GM19238 (cell line): ENCODE data around the gene UQCR10.

Experiments
- DNase-seq: peaks from one replicate; pipeline ENCODE4 v3.0.0; 2011; ENCODE audit warnings: low spot score; ENCODE audit not compliant: insufficient read length

The UQCR10 gene

DNA sequence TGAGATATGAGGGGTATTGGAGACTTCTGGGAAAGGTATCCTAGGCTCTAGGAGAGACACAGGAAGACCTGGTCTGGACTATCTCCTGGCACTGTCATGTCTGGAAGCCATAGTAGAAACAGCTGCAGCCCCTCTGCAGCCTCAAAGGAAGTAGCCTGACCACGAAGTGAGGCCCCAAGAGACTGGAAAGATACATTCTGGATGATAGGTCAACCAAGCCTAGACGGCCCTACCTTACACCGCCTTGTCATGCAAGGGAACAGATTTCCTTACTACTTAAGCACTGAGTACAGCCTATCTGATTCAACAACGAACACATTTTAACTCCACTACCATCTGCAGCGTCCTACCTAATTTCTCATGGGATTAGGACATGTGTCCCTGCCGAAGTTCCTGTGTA, 31.1 kb downstream of the UQCR10 start:
- DNase-seq, result no peak

- DNase-seq, result no peak
Measured at GRCh38 chr22:29798801-29799200, 31.6 kb downstream of the UQCR10 start.

GRCh38 chr22:29799217-29799680, 32.1 kb downstream of the UQCR10 start:
- DNase-seq, result no peak

DNA sequence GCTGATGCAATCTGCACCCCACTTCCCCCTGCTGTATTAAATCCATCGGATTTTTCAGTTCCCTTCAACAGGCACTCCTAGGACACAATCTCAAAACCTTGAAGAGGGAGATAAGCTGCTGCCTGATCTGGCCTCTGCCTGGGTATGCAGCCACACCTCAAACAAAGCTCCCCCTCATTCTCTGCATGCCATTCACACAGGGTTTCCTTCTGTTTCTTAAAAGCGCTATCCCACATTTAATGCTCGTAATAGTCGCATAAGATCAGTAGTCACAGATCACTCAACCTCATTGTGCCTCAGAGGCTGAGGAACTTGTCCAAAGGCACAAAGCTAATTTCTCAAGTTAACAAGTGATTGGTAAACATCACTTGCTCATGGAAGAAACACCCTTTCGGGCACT, 34.0 kb downstream of the UQCR10 start:
- DNase-seq, result no peak

DNA sequence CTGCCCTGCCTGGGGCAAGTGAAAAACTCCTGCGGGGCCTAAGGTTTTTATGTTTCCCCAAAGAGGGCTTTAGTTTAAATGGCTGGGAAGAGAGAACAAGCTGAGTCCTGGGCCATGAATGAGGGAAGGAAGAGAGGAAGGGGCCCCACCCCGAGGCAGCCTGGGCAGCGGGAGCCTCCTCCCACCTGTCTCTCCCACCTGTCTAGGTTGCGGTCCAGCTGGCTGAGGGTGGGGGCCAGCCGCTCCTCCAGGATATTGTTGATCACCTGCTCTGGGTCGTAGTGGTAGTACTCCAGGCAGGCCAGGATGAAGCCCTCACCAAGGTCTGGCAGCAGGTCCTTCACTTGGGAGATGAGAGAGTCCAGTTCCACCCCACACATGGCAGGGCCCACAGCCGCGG, 34.6 kb downstream of the UQCR10 start:
- DNase-seq, result no peak

DNA sequence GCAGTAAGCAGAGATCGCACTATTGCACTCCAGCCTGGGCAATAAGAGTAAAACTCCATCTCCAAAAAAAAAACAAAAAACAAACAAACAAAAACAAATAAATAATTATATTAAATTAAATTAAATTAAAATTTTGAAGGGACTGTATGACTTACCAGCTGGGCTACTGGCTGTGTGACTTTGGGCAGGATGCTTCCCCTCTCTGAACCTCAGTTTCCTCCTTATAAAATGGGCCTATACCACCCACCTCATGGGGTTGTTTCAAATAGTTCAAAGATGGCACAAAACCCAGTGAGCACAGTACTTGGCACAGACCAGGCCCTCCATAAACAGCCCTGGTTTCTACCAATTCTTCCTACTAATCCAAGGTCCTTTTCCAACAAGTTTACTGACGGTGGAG, 36.0 kb downstream of the UQCR10 start:
- DNase-seq, result no peak

GRCh38 chr22:29804985-29805384, 37.8 kb downstream of the UQCR10 start:
- no peak for DNase-seq

DNA sequence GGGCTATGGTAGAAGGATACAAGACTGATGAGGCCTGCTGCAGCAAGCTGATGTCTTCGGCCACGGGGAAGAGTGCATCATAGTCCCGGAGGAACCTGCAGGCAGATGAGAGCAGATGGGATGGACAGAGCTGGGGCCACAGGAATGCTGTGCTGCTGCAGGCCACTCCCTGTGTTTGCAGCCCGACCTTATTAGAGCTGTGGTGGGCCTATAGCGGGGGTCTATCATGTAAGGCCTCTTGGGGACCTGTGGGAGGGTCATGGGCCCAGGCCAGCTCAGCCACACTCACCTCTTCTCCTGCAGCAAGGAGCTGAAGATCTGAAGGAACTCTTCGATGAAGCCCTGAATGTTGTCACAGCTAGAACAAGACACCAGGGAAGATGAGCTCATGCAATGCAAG, 39.0 kb downstream of the UQCR10 start:
- DNase-seq, result no peak

DNA sequence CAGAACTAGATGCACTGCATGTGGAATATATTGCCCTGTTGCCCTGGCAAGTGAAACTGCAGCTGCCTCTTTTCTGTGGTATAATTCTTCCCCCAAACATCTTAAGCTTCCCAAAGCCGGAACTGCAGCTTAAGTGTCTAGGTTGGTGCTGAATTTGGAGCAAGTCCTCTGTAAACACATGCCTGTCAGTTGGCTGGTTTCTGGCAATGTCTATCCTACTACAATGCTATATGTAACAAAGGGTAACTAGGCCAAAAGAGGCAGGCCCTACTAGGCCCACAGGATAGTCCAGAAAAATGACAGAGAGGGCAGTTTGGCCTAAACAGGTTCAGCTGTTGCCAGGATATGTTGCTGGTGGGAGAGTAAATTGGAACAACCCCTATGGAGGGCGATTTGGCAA, 43.0 kb downstream of the UQCR10 start:
- DNase-seq, result no peak

GRCh38 chr22:29811377-29811776, 44.2 kb downstream of the UQCR10 start:
- no peak for DNase-seq

GRCh38 chr22:29813126-29813525, 46.0 kb downstream of the UQCR10 start:
- no peak for DNase-seq

DNA sequence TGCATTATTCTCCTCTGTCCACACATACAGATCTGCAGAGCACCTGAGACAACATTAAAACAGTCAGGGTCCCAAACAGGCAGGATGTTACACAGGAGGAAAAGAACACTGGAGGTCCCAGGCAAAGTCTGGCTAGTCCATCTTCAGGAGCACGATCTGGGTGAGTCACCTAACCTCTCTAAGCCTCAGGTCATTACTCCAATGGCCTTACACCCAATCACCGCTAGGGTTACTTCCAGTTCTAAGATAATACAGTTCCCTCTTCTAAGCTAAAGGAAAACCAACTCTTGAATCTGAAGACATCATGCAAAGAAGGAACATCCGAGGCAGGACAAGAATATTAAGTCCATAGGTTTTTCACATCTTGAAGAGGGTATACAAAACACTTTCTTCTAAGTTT, 46.4 kb downstream of the UQCR10 start:
- no peak for DNase-seq

DNA sequence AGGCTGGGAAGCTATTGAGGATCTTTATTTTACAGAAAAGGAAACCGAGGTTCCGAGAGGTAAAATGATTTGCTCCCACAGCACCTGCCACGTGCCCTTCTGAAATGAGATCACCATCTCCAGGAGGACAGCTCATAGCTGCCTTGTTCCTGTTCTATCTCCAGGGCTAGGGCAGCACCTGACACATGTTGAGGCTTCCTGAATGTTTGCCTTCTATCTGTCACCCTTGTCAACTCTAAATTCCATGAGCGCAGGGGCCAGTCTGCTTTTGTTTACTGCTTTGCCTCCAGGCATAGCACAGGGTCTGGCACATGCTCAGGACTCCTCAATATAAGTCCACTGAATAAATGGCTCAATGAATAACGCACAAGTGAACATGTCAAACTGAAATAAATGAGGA, 46.8 kb downstream of the UQCR10 start:
- no peak for DNase-seq

GRCh38 chr22:29815580-29815979, 48.4 kb downstream of the UQCR10 start:
- no peak for DNase-seq

- DNase-seq, result no peak
Measured at GRCh38 chr22:29816128-29816527, 49.0 kb downstream of the UQCR10 start.

- DNase-seq, result no peak
Measured at GRCh38 chr22:29816539-29816938, 49.4 kb downstream of the UQCR10 start.

- no peak for DNase-seq
Measured at GRCh38 chr22:29816980-29817379, 49.8 kb downstream of the UQCR10 start.

DNA sequence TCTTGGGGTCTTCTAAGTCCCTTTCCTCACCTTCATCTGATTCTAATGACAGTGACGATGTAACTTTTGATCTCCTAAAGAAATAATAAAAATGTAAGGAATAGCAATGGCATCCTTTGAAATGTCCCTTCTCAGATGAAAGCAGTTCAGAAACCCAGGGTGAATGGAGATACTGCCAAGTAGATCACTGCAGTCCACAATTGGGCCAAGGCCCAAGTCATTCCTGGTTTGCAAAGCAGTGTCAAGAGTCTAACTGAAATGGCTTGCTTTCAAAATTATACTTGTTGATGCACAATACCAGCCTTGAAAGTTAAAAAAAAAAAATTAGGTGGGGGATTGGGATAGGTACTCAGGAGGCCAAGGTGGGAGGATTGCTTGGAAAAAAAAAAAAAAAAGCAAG, 50.6 kb downstream of the UQCR10 start:
- DNase-seq, result no peak

- no peak for DNase-seq
Measured at GRCh38 chr22:29819501-29819900, 52.3 kb downstream of the UQCR10 start.
